GM21381 (cell line): Measurements from ENCODE around the gene FARP1.

Experiments used
- ATAC-seq: cut with Tn5 transposase; IDR thresholded peaks from one replicate; pipeline ENCODE4 v1.9.1; 2021; ENCODE audit warnings: mild to moderate bottlenecking, moderate library complexity; ENCODE audit not compliant: unreplicated experiment

The FARP1 gene

GRCh38 chr13:98452851-98453843, 310.3 kb downstream of the FARP1 start:
- no peak for ATAC-seq

DNA sequence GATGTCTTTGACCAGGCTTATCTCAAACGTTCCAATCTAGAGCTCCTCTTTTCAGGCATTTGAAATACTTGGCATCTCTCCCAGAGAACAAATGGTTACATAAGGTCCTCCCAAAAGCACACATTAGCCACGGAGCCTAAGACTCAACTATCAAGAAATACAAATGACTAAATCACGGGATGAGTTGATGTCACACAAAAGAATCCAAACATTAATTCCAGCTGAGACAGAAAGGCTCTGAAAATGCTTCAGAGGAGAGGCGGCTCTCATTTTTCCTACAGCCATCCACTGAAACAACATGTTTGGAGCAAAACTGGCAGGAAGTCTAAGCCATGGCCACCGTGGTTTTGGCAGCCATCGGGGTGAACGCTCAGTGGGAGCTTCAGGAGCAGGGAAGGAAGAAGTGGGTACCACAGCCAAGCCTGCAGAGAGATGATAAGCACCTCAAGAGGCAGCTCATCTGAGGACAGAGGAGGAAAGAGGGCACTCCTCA, 311.5 kb downstream of the FARP1 start:
- ATAC-seq, result no peak

DNA sequence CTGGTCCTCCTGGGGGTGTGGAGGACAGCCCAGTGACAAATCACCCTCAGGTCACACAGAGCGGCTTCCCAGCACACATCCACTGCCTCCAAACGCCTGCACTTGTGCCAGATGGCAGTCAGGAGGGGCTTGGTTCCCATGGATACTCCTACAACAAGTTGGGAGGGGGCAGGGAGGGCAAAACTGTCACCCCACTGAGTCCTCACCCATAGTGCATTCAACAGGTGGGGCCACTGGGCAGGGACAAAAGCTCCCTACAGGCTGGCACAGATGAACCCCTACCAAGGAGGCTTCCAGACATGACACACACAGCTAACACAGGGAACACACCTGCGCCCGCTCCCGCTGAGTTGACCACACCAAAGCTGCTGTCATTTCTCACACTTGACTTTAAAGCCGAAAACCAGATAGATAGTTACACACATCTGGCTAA, 313.5 kb downstream of the FARP1 start:
- no peak for ATAC-seq

DNA sequence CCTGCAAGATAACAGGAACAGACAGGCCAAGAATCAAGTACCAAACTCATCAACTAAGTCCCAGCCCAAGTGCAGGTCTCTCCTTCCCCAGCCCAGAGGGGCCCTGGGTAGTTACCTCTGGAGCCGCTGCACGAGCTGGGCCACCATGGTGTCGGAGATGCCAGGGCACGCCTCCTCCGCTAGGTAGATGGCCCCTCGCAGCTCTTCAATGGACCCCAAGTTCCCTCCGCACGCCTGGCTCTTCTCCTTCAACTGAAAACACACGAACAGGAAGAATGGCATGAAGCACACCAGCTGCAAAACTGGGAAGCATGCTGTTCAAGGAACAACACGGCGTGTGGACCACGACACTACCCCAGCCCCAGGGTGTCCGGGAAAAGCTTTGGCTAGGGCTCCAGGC, 314.2 kb downstream of the FARP1 start:
- ATAC-seq, result no peak

GRCh38 chr13:98458431-98458830, 315.5 kb downstream of the FARP1 start:
- no peak for ATAC-seq

DNA sequence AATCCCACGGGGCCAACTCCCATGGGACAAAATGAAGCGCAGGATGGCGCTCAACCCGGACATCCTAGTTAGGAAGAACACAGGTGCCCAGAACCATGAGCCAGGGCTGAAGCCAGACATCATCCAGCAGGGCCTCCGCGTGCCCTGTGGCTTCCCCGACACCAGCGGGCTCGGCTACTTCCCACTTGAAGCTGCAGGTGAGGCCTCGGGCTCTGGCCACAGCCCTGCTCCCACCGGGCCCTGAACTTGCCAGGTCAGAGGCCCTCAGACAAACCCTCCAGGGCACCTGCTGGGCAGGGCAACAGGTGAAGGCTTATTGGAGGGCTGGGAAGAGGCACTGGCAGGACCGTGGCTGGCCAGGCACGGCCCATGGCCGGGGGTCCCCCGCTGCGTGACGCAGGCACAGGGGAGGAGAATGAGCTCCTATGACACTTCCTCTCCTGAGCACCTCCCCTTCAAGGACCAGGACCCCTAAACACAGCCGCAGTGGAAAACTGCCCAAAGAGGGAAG, 316.3 kb downstream of the FARP1 start:
- no peak for ATAC-seq

- ATAC-seq, result no peak
These were observed 317.0 kb downstream of the FARP1 start for GRCh38 chr13:98459721-98460370.

DNA sequence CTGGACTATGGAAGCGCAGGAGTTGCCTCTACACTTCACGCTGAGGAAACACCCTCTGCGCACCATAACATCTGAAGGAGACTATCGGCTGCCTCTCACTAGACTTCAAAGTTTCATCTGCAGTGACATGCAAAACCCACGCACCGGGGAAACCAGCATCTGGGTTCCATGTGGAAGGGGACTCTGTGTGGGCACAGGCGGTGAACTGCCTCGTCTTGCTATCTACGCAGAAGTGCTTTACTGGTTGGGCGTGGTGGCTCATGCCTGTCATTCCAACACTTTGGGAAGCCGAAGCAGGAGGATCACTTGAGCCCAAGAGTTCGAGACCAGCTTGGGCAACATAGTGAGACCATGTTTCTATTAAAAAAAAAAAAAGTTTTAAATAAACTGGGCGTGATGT, 317.6 kb downstream of the FARP1 start:
- ATAC-seq, result no peak

GRCh38 chr13:98461486-98462240, 318.8 kb downstream of the FARP1 start:
- no peak for ATAC-seq

GRCh38 chr13:98462241-98462882, 319.5 kb downstream of the FARP1 start:
- no peak for ATAC-seq

DNA sequence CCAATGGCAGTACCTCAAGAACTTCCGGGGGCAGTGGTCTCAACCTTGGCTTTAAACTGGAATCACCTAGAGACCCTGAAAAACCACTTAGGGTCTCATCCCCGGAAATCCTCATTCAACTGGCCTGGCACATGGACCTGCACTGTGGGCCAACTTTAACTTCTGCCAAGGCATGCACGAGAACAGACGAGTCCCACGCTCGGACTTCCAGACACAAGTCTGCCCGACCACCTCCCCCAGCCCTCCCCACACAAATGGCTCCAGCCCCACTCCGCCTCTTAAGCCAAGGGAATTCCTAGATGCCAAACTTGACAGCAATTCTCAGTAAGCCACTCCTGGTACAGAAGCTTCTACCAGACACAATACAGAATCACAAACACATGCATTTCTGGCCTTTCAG, 320.1 kb downstream of the FARP1 start:
- ATAC-seq, result no peak

DNA sequence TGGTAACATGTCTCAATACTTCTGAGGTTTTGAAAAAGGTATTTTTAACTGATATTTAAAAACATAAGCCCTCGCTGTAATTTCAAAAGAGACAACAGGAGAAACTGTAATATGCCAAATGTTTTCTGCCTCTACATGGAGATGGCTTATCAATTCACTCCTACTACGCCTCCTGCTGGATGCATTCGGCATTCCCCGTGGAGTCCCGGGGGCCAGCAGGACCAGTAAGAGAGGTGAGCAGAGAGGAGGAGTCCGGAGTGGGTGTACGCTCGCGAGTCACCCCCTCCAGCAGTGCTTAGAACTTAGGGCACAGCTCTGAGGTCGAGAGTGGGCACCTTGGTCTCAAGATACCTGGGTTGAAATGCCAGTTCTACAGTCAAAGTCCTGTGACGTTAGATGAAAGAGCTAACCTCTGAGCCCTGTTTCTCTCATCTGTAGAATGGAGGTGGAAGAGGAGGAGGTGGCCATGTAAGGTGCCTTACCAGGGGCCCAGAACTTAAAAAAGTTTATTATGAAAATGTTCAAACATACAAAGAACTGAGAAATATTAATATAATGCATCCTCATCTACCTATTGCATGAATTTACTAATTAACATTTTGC, 323.8 kb downstream of the FARP1 start:
- ATAC-seq, result no peak

DNA sequence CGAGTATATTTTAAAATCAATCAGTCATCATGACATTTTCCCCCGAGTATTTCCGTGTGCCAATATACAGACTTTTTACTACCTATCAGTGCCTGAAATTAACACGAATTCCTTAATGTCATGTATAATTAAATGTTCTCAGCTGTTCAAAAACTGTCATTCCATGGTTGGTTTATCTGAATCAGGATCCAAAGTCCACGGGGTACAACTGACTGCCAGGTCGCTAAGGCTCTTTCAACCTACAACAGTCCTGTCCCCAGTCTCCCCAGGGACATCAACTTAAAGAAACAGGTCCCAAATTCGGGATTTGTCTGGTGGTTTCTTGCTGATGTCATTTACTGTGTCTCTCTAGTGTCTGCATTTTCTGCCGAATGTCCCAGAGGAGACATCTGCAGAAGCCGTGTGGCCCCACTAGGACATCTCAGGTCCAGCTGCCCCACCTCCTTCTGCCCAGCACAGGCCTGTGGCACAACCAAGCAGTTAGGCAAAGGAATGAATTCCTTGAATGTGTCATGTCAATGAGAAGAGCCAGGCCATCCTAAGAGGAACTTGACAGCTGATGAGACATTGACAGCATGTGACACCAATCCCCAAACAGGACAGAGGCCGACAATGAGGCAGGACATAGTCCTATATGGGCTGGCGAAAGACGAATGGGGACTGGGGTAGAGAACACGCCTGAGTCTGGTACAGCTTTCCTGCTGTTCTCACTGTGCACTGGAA, 324.5 kb downstream of the FARP1 start:
- ATAC-seq, result no peak

- no peak for ATAC-seq
These were observed 325.5 kb downstream of the FARP1 start for GRCh38 chr13:98468361-98468760.

GRCh38 chr13:98468929-98469328, 326.0 kb downstream of the FARP1 start:
- no peak for ATAC-seq

- ATAC-seq, result no peak
These were observed 328.0 kb downstream of the FARP1 start for GRCh38 chr13:98470920-98471319.

DNA sequence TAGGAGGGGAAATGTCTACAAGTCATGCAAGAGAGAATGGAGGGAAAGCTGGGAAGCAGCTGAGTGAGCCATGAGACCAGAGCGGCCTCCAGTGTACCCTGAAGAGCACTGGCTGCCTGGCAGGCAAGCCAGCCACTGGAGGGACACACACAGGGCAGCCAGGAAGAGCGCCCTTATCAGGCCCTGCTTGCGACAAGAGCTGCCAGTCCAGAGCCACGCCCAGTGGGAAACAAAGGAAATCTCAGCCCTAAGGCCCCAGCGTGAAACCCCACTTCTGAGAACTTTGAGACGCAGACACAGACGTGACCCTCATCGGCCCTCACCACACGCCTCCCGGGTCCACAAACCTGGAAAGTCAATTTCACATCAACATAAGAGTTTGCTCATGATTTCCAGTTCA, 329.0 kb downstream of the FARP1 start:
- no peak for ATAC-seq

DNA sequence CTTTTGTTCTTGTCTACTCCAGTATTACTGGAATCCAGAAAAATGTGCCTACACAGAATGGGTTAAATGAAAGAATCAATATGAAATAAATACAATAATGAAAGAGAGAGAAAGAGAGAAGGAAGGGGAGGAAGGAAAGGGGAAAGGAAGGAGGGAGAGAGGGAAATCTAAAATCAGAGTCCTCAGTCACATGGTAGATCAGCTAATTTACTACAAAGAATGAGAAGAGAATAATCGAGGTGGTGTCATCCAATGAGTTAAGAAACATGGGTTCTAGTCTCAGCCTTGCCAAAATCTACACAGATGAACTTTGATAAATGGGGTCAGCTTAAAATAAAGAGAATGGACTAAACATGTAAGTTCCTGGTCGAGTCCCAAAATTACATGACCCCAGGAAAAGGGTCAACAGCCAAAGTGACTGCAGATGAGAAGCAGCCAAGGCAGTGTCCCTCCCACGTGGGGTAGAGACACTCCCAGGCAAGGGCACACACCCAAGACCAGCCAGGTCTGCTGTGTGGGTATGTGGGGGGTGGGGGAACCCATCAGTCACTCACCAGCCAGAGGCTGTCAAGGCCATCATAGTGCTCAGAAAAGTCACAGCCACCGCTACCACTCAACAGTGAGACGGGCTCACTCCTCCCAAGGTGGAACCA, 330.4 kb downstream of the FARP1 start:
- no peak for ATAC-seq

DNA sequence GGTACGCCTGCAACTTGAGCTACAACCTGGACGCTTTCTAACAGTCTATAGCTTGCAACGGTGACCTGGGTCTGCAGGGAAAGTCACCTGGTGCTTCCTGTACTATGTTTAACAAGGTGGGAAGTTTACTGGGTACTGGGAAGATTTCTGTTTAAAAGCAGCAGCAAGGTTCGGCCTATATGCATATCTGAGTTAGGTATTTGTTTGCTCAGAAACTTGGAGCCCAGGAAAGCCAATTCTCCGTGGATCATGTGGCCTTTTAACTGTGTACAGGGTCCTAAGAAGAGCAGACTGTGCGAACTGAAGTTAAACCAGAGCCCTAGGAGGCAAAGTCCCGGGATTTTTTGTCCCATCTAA, 330.9 kb downstream of the FARP1 start:
- ATAC-seq, result no peak
